Measurements from ENCODE around the gene HDAC7. TPM values are rescaled to one million over a fixed set of nuclear protein-coding genes. Genes with fewer than 3 reads are reported as not detected.

The HDAC7 gene
- total RNA-seq, 4 donors from 2014 or later = 55.9 to 96.5 (median 59.4) TPM

- no peak for TF ChIP-seq POLR2A (IDR thresholded peaks at IDR 0.05)
- no peak for ATAC-seq
- H3K27ac ChIP-seq = peak overlapping the region; percentile 24 to 81 (median 79)
- no peaks in the 10 kb centered on the region for H3K27me3 ChIP-seq
- no peaks in the 10 kb centered on the region for H3K9me3 ChIP-seq
- no peak overlapping the region for H3K4me3 ChIP-seq
- H3K36me3 ChIP-seq = peaks cover 0 to 17% of the 10 kb centered on the region in 2 donors
- WGBS, 2 donors (ENCODE audit: low coverage in 1 of 2) = 100% methylated on average over 1 of the region's 5 CpGs; no CpG with 5 or more reads in 1 of the 2 donors
- H3K4me1 ChIP-seq = peaks cover 10 to 79% (median 51%) of the 10 kb centered on the region in 3 donors
Observed at GRCh38 chr12:47776471-47777143, 43.1 kb downstream of the HDAC7 start.

GRCh38 chr12:47775100-47775911 lies 44.4 kb downstream of the HDAC7 start:
- peaks cover 0 to 5% of the 10 kb centered on the region in 2 donors for H3K36me3 ChIP-seq
- WGBS, 2 donors (ENCODE audit: low coverage in 1 of 2) = no CpG with 5 or more reads among the region's 10 CpGs
- no peak overlapping the region for H3K4me3 ChIP-seq
- H3K9me3 ChIP-seq = no peaks in the 10 kb centered on the region
- peak overlapping the region in 3 of 4 donors; percentile 78 to 81 (median 80) for H3K27ac ChIP-seq
- no peak for ATAC-seq
- H3K4me1 ChIP-seq = peaks cover 10 to 84% (median 51%) of the 10 kb centered on the region in 3 donors
- TF ChIP-seq CTCF (IDR thresholded peaks at IDR 0.05) (peak in 1 of 4 experiments; percentile 5), POLR2A (IDR thresholded peaks at IDR 0.05) (no peak), EP300 (IDR thresholded peaks at IDR 0.05) (no peak), POLR2AphosphoS5 (IDR thresholded peaks at IDR 0.05) (no peak)
- H3K27me3 ChIP-seq = no peaks in the 10 kb centered on the region

- no peaks in the 10 kb centered on the region for H3K36me3 ChIP-seq
- no peaks in the 10 kb centered on the region for H3K27me3 ChIP-seq
- ATAC-seq = no peak
- TF ChIP-seq POLR2A (IDR thresholded peaks at IDR 0.05) (no peak), CTCF (IDR thresholded peaks at IDR 0.05) (no peak), POLR2AphosphoS5 (IDR thresholded peaks at IDR 0.05) (no peak), EP300 (IDR thresholded peaks at IDR 0.05) (no peak)
- no peaks in the 10 kb centered on the region for H3K9me3 ChIP-seq
- H3K27ac ChIP-seq = peak overlapping the region in 3 of 4 donors; percentile 78 to 81 (median 80)
- H3K4me1 ChIP-seq = peaks cover 10 to 83% (median 49%) of the 10 kb centered on the region in 3 donors
- WGBS, 2 donors (ENCODE audit: low coverage in 1 of 2) = 100% methylated on average over 3 of the region's 7 CpGs; no CpG with 5 or more reads in 1 of the 2 donors
- no peak overlapping the region for H3K4me3 ChIP-seq
Observed at GRCh38 chr12:47774663-47775062, 45.0 kb downstream of the HDAC7 start.

GRCh38 chr12:47773858-47774580 lies 45.7 kb downstream of the HDAC7 start:
- WGBS, 2 donors (ENCODE audit: low coverage in 1 of 2) = 62 to 87% methylated on average over 4 to 10 of the region's 14 CpGs
- H3K27me3 ChIP-seq = no peaks in the 10 kb centered on the region
- H3K4me3 ChIP-seq = peak overlapping the region; percentile 95 to 97
- H3K36me3 ChIP-seq = no peaks in the 10 kb centered on the region
- H3K9me3 ChIP-seq = no peaks in the 10 kb centered on the region
- ATAC-seq = no peak
- peak overlapping the region in 3 of 4 donors; percentile 87 to 91 (median 91) for H3K27ac ChIP-seq
- H3K4me1 ChIP-seq = peaks cover 10 to 77% (median 43%) of the 10 kb centered on the region in 3 donors
- TF ChIP-seq POLR2A (IDR thresholded peaks at IDR 0.05) (no peak), CTCF (IDR thresholded peaks at IDR 0.05) (peak in 1 of 4 experiments; percentile 0)
